CD1c-positive myeloid dendritic cell (primary cell): ENCODE measurements around the gene CBFA2T2.

Experiments
- DNase-seq: peaks from one replicate; pipeline ENCODE4 v3.0.0-alpha.2; 2016; ENCODE audit errors: extremely low spot score

CBFA2T2 gene

DNA sequence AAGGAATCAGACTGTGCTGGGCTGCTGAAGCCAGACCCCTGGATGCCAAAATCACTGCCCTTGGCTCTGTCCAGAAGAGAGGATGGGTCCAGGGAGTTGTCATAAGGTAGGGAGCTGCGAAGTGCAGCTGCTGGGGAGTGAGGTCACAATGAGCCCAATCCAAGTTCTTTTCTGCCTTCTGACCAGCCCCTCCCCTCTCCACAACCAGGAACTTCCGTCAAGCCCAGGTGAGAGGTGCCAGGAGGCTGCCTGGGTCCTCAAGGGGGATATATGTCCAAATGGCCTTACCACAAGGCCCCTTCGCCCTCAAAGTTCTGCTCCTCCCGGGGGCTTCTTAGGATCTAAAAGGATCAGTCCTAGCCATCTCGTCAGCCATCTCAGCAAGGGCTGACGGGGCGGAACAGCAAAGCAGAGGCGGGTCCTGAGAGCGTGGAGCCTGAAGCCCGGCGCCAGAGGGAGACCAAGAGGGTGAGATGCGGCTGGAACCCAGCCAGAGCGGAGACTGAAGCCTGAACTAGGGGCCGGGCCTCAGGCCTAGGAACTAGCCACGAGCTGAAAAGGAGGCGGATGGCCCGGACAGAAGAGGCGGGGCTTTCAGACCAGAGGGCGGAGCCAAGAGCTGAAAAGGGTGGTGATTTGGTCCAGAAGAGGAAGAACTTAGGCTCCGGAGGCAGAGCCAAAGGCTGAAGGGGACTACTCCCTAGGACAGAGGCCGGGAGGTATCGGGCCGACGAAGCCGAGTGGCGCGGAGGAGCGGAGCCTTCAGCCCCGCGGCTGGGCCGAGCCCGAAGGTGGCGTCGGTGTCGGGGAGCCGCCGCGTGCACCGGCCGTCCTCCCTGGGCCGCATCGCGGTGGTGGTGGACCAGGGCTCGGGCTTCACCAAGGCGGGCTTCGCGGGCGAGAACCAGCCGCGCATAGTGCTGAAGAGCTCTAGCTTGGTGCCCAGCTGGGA is 176.7 kb downstream of the CBFA2T2 start, which contains the start of gene ACTL10:
TSS of gene ACTL10 (plus strand) at position 651 of the 952 bp plus-strand sequence. CDS start 555 bp downstream, outside the sequence.
- peak; percentile 98 for DNase-seq

DNA sequence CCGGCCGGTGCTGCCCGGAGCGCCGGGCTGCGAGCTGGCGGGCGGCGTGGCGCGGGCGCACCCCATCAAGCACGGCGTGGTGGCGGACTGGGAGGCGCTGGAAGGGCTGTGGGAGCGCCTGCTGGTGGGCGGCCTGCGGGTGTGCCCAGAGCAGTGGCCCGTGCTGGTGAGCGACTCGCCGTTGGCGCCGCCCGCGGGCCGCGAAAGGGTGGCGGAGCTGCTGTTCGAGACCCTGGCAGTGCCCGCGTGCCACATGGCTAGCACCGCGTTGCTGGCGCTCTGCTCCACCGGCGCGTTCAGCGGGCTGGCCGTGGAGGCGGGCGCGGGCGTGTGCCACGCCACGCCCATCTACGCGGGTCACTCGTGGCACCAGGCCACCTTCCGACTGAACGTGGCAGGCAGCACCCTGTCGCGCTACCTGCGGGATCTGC is 177.4 kb downstream of the CBFA2T2 start:
- DNase-seq, result no peak

DNA sequence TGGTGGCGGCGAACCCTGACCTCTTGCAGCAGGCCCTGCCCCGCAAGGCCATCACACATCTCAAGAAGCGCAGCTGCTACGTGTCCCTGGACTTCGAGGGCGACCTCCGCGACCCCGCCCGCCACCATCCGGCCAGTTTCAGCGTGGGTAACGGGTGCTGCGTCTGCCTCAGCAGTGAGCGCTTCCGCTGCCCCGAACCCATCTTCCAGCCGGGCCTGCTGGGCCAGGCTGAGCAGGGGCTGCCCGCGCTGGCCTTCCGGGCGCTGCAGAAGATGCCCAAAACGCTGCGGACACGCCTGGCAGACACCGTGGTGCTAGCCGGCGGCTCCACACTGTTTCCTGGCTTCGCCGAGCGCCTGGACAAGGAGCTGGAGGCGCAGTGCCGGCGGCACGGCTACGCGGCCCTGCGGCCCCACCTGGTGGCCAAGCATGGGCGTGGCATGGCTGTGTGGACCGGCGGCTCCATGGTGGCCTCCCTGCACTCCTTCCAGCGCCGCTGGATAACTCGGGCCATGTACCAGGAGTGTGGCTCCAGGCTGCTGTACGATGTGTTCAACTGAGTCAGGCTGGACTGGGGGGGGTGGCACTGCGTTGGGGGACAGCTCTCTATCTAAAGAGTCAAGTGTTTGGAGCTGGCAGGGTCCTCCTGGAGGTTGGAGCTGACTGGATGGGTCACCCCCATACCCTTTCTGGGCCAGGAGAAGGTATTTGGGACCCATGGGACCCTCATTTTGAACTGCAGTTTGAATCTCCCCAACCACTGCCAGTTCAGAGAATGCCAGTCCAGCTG is 178.0 kb downstream of the CBFA2T2 start:
- DNase-seq, result peak; percentile 85

DNA sequence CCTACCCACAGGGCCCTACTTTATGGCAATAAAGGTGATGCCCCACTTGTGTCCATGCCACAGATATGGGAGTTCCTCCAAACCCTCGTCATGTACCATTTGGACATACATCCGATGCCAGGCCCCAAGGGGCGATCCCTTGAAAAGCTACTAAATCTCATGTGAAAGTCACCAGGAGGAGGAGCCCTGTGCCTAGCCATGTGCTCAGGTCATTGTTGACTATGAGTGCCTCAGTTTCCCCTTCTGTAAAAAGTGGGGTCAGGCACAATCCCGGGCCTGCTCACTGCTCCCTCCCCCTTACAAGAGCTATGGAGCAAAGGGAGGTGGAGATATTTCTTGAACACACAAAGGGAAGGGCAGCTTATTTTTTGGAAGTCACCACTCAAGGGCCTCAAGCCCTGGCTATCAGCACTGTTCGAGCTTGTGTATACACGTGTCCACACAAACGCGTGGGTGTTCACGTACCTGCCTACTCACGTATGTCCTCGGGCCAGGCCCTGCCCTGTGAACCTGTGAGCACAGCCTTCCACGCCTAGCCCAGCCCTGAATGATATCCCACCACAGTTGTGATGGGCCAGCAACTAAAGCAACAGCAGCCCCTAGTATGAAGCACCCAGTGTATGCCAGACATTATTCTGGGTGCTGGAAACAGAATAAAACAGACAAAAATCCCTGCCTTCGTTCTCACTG is 178.7 kb downstream of the CBFA2T2 start:
- DNase-seq, result no peak

DNA sequence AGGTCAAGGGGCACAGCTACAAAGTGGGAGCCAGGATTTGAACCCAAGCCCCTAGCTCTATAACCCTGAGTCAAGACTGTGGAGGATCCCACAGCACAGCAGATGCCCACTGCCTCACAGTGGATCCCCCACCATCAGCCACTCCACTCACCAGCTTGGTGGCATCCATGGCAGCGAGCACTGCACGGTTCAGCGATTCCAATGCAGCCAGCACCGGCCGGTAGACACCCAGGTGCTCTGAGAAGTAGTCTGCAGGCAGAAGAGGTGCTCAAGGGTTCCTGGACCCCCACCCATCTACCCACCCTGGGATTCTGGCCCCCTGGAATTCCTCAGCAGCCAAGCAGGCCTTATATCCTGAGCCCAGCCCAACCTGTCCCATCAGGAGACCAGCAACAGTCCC is 179.3 kb downstream of the CBFA2T2 start:
- no peak for DNase-seq

DNA sequence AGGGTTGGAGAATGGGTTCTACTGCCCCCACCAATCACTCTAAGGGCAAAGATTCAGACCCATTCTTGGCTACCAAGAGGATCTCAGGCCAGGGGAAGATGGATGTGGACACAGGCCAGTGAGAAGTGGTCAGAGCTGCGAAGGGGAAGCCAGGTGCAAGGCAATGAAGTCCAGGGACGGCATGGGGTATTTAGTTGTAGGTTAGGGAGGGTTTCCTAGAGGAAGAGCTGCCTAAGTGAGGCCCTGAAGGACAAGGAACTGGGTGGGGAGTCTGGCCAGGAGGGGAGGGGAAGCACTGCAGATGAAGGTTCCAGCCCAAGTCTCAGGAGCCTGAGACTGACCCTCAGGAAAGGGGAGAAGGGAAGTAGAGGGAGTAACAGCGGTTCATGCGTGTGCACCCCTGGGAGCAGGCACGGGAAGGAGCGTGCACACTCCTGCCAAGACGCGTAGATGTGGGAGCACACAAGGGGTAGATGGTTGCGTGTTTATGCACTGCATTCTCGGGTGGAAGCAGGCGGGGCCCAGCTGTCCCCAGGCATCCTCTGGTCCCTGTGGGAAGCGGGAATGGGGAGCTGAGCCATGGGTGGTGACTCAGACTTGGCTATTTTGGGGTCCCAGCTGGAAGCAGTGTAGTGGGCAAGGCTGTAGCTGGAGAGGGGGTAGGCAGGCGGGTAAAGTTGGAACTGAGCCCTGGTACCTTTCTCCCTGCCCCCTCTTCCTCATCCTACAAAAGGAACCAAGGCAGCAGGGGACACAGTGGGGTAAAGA is 180.2 kb downstream of the CBFA2T2 start:
- no peak for DNase-seq

DNA sequence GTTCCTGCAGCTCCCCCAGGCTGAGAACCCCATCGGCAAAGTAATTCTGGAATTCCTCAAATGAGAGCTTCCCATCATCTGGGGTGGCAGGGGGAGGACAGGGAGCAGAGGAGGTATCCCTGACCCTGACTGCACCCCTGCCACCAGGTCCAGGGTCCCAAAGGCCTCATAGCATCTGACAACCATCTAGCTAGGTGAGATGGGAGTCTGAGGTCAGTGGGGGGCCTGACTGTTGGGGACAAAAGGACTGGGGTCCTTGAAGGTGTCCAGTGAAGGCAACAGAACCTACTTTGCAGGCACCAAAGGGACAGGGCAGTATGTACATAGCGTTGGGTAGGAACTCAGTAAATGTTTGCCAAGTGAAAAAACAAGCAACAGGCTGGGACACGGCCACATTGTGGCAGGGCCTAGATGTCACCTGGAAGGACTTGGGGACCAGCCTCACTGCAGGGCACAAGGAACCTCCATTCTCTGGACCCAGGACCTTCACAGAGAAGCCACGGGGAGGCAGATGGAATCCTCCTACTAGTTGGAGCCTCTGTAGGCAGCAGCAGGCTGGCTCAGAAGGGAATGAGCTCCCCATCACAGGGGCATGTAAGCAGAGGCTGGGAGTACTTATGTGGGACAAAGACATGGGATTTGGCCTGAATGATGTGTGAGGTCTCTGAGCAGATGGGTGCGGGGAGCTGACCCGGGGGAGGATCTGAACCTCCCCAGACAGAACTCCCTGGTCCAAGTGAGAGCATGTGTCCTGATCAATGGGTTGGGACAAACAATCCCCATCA is 181.0 kb downstream of the CBFA2T2 start:
- no peak for DNase-seq

DNA sequence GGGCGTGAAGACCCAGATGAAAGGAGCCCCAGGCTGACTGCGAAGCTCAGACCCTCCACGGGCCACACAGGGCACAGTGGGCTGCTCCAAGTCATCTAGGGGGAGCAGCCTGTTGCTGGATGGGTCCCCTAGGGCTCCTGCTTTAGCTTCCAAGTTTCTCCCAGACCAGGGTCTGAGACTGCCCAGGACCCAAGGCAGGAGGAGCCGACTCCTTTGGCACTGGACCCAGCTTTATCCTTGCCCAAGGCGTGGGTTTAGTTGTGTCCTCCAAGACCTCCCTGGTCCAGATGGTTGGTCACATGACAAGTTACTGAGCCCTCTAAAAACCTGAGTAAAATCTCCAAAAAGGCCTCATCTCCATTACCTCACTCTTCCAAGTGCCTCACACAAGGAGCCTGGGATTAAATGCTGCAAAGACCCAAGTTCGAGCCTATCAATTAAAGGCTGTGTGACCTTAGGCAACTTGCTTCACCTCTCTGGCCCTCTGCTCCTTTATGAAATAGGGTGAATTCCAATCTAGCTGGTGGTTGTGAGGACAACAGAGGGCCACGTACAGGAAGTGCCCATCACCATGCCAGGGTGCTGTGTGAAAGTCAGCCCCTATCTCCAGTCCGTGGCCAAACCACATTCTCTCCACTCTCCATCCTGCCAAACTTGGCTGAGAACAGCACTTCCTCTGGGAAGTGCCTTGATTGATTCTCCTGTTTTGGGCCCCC is 181.8 kb downstream of the CBFA2T2 start:
- DNase-seq, result no peak

DNA sequence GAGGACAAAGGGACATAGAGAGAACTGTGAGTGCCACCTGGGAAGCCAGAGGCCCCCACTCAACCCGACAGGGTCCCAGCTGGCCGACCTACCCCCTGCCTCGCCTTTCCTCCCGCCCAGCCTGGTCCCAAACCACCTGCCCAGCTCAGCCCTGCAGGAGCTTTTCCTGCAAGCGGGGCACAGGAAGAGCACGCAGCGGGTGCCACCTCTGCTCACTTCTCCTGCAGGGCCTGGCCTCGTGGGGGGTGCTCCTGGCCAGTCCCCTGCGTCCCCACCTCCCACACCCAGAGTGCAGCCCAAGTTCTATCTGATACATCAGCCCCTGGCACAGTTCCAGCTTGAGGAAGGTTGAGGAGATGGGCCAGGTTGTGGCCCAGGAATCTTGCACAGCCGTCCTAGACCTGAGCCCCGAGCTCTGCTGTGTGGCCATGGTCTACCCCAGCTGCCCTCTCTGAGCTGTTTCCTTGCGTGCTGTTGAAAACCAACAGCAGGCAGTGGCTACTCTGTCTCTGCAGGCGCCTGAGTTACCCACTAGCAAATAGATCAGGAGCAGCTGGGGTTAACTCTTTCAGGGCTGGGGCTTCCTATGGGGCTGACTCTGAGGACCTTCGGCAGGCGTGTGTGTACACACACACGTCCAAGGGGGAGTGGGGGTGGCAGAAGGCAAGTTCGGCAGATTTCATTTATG is 182.7 kb downstream of the CBFA2T2 start:
- no peak for DNase-seq

DNA sequence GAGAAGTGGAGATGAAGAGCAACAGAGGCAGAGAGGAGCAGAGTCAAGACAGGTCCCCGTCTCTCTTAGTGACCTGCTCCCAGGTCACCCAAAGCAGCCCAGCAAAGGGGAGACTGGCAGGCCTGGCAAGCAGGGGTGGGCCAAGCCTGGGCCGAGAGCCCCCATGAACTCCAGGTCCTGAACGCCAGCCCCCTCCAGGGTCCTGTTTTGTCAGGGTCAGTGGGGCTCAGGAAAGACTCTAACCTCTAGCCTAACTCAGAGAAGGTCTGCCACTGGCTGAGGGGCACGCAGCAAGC is 183.2 kb downstream of the CBFA2T2 start:
- no peak for DNase-seq

DNA sequence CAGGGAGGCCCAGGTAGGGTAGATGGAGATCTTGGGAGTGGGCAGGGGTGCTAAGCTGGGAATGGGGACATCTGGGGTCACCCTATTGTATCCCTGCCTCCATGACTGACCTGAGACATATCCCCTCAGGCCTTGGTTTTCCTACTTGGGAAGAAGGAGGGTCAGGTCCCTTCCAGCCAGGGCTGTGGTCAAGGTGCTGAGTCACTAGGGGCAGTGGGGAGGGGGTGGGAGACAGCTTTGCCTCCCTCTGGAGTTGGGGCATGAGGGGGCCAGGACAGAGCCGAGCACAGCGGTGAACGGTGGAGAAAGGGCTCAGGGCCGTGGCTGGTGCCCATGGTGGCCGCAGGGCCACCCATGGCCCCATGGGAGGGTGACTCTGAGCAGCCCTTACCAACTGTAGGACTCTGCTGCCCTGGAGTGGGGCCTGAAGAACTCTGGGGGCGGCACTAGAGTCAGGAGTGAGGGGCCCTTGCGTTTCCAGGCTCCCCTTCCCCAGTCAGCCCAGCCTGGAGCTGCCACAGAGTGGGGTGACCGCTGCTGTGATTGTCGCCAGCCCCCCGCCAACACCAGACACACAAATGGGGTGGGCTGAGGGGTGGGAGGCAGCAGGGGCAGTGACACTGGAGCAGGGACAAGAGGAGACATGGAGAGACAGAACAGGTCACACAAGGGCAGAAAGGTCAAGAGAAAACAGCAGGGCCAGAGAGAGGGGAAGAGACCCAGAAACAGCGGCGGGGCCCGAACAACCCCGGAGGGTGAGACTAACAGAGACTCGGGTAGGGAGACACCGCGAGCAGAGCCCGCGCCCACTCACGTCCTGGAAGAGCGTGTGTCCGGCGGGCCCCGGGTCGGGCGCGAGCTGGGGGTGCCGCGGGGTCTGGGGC is 183.8 kb downstream of the CBFA2T2 start:
- DNase-seq, result no peak

DNA sequence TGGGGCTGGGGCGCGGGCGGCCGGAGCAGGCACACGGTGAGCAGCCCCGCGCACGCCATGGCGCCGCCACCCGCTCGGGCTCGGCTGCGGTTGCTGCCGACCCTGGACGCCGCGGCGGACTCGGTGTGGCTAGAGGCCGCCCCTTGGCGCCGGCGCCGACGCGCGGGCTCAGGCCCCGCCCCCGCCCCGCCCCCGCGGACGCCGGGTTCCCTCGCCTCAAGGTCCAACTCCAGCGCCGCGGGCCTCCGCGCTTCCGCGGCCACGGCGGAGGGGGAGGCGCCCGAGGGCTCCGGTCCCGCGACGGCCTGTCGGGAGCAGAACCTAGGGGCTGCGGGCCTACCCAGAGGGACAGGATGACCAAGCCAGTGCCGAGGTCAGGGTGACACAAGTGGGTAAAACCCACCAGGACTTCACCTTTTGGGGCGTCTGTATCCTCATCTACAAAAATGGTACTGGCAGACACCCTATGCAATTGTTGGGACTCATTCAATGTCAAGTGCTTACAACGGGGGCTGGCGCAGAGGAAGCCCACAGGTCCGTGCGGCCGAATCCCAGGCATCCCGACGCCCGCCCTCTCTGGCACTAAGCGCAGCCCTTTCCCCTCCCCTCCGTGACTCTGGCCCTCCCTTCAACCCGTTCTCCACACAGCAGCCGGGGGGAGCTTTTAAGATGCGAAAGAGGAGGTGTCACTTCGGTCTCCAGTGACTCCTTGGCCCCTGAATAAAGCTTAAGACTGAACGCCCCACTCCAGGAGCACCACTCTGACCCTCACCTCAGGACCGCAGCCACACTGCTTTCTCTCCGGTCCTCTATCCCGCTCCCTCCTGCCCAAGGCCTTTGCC is 184.6 kb downstream of the CBFA2T2 start, which contains the start of gene NECAB3:
TSS of gene NECAB3 (minus strand) at position 135 of the 842 bp plus-strand sequence. CDS start at position 59, 76 bp downstream.
- peak; percentile 88 for DNase-seq

DNA sequence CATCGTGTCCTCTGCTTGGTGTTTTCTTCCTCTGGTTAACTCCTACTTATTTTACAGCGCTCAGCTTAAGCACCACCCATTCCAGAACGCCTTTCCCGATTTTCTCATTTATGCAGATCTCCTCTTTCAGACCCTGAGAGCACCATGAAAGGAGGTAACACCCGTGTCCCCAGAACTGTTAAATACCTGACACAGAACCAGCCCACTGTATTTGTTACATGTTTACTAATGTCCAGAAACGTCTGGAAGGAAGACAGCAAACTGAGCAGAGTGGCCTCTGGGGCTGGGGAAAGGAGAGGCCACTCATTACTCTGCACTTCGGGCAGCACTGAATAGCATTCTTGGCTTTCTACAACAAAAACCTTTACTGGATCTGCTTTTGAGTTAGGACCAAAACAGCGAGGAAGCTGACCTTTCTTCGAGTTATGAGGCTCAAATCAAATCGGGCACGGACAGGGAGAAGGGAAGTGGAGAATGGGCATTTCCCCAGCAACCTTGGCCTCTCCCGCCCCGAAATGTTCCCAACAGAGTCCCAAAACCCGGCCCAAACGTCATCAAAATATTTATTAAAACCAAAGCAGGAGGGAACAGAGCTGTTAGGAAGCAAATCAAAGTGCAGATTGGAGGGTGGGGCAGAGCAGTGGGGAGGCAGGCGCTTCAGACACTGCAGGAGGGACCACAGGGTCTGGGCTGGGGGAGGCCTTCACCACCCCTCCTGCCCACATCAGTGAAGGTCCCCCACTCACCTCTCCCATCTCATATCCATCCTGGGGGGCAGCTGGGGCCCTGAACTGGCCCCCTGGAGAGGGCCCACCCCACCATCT is 185.5 kb downstream of the CBFA2T2 start:
- no peak for DNase-seq

DNA sequence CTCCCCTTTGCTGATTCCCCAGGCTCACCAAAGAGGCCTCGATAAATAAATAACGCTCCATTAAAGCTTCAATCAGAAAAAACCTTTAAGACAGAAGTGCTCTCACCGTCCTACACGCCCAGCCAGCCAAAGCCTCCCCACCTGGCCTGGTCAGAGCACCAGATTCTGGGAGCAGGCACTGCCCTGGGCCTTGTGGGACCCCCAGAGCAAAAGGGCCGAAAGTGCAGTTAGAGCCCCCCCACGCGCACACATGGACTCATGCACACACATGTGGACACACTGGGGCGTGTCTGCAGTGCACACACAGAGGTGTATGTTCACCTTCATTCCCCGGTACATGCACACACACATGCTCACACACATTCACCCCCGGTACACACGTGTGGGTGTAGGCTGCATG is 186.2 kb downstream of the CBFA2T2 start:
- DNase-seq, result no peak

DNA sequence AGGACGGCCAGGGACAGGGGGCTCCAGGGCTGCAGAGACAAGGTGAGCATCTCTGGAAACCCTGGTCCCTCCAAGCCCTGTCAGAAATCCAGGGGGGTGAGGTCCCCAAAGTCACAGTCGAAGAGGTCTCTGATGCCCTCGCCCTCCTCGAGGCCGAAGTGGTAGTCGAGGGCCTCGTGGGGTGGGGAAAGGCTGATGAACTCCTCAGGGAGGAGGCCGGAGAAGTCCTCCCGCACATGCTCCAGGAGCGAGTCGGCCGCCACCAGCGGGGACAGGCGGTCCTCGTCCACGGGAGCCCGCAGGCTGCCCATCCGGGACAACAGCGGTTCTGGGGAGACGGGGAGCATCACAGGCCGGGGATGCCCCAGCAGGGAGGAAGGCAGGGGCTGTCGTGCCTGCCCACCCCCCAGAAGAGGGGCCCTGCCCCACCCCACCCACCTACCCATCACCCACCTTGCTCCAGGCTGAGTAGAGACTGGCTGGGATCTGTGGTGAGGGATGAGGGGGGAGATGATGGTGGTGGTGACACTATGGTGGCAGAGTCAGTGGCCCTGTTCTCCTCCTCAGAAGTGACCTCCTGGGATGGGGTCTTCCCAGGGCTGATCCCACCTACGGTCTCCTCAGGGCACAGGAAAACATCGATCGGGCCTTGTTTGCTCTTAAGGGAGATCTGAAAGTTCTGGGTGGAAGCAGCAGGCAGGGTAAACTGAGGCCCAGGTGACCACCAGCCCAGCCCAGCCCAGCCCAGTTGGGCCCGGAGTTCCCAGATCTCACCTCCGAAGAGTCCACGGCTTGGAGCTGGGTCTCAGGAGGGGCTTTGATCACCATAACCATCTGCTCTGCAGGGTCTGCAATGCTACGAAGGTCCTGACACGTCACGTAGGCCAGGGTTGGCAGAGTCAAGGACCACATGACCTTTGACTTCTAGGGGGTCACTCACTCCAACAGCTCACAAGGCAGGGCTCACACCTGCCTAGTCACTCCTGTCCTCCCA is 187.1 kb downstream of the CBFA2T2 start:
- no peak for DNase-seq
